ENCODE measurements around the gene REEP1.
"Not testable (repeated sequence)": the region's sequence is repeated elsewhere in the genome, so short reads cannot be mapped to it uniquely, and the experiment has no call there.

Gene REEP1

DNA sequence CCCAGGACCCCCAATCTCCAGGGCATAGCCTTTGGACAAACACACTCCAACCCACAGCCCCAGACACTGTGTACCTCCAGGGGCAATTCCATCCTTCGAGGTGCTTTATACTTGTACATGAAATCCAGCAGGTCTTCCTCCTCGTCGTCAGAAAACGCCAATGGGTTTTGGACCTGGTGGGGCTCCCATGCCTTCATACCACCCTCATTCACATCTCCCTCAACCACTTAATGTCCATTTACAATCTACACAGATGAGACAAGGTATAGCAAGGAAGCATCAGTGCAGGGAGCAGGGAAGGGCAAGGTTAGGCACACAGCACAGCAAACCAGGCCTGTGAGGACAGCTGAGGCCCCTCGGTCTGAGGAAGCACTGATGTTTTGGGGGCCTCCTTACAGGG lies 117.5 kb downstream of the REEP1 start:
- no peak for DNase-seq

DNA sequence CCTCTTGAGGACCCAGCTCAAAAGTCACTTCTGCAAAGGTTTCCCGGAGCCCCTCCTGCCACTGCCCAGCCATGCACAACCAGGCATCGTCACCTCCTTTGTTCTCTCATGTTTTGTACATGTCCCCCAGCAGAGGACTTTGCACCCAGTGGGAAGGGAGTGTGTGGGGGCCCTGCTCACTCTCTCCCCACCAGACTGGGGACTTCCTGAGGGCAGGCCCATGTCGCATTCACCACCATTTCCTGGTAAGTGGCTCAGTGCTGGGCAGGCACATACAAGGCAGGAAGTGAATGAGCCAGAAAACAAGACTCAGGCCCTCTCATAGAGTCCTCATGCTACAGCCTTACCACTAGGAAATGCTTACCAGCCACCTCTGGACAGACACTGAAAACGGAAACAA lies 119.3 kb downstream of the REEP1 start:
- no peak for DNase-seq

- no peak for DNase-seq
These were observed 120.6 kb downstream of the REEP1 start for GRCh38 chr2:86216575-86217555.

- DNase-seq = no peak
These were observed 123.0 kb downstream of the REEP1 start for GRCh38 chr2:86214503-86214832.

DNA sequence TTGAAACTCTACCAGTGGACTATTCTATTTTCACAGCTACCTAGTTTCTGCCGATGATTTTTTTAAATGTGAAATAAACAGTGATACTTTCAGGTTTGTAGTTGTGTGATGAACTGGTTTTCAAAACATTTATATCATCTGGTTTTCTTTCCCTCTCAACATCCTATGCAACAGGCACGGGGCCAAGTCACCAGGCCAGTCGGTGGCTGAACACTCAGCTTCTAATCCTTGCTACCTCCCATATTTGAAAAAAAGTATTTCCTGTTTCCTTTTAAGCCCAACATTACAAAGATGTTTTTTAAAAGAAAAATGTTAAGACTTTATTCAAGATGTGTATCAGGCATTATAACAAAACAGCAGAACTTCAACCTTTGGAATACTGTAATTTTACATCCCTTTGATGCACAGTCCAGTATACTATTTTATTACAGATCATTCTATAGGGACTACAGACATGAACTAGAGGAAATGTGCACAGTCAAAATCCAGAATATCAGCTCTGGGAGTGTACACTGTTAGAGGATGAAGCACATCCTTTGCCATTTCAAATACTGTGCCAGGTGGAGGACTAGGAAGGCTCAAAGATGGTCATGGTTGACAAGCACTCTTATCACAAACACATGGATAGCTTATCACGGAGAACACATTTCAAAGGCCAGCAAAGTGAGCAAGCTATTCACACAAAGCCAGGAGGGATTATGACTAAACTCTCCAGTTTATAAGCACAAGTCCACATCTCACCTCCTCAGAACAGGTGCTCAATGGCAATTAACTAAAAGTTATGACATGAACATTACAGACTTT lies 123.5 kb downstream of the REEP1 start:
- DNase-seq = no peak

- DNase-seq = no peak
These were observed 124.4 kb downstream of the REEP1 start for GRCh38 chr2:86213056-86213455.

DNA sequence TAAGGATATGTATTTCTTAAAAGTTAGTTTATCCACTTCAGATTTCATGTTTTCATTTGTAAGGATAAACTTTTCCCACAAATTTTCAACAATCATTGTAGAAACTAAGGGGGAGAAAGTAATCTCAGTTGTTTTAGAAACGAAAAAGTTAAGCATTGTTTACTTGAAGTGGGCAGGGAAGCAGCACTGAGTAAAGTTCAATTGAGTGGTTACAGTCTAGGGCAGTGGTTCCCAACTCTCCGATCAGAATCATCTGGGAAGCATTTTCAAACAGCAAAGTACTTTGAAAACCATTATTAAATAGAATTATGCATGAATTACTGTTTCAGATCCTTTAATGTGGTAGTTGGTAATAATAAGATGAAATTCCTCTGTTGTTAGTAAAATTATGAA lies 125.6 kb downstream of the REEP1 start:
- DNase-seq = no peak

- no peak for DNase-seq
These were observed 126.2 kb downstream of the REEP1 start for GRCh38 chr2:86211033-86211795.

DNA sequence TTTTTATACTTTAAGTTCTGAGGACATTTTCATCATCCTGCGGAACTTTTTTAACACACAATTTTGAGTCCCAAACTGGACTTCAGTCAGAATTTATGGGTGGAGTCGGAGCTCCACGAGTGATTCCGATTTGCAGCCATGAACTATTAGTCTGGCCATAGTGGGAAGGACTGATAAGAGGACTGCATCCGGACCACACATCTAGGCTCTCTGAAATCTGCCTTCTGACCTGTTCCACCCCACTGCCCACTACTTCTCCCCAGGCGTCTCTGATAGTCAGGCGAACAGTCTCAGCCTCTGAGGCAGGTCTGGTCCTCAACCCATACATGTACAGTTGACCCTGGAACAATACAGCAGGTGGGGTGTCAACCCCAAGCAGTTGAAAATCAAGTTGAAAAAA lies 133.0 kb downstream of the REEP1 start:
- DNase-seq = no peak

GRCh38 chr2:86203614-86204013 lies 133.8 kb downstream of the REEP1 start:
- DNase-seq = no peak

GRCh38 chr2:86202702-86203101 lies 134.7 kb downstream of the REEP1 start:
- no peak for DNase-seq

GRCh38 chr2:86202336-86202692 lies 135.1 kb downstream of the REEP1 start:
- DNase-seq = no peak

- DNase-seq = no peak
These were observed 135.6 kb downstream of the REEP1 start for GRCh38 chr2:86201671-86202335.

- not testable (repeated sequence) for DNase-seq
These were observed 136.9 kb downstream of the REEP1 start for GRCh38 chr2:86200564-86200963.

- DNase-seq = no peak
These were observed 137.6 kb downstream of the REEP1 start for GRCh38 chr2:86199834-86200177.

GRCh38 chr2:86195808-86196387 lies 141.5 kb downstream of the REEP1 start:
- DNase-seq = no peak

DNA sequence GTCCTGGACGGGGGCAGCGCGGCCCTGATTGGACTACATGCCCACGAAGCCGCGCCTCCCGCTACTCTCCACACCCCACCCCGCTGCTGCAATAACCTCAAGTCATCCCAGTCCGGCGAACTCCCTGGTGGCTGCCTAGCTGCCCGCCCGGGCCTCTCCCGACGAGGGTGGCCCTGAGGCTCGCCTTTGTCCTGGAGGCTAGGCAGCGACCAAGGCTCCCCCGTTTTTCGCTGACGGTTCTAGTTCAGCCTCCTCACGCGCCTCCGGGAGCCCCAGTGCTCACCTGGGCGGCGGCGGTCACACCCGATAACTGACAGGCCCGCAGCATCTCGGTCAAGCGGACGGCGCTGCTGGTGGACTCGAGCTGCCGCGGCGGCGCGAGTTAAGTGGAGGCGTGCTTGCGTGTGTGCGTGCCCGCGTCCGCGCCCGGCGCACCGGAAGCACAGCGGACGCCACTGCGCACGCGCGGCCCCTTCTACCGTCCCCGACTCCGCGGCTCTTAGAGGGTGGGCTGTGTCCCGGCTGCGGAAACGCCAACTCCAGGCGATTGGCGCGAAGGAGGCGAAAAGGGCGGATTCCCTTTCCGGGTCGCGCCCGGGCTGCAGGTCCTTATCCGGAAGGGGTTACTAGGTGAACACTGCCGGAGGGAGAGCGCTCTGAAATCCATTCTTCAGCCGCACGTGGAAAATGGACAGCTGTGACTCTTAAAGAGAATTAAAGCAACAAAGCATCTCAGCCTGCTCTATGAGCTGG lies 142.2 kb downstream of the REEP1 start, which contains the start of gene IMMT:
IMMT (minus strand) TSS at position 408 of the 753 bp plus-strand sequence; CDS start at position 328, 80 bp downstream.
- DNase-seq = peak; percentile 93

DNA sequence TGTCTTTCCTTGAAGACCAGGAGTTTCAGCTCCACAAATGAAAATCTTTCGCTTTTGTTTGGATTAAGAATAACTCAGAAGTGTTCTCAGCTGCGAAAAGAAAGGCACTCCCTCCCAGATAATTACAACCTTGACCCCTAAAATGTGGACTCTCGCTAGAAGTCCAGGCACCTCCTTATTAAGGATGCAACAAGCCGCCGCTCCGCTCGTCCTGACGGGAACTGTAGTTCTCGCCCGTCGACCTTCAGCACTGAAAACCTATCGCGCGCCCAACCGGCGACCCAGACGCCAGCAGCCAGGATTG lies 142.7 kb downstream of the REEP1 start:
- DNase-seq = no peak

DNA sequence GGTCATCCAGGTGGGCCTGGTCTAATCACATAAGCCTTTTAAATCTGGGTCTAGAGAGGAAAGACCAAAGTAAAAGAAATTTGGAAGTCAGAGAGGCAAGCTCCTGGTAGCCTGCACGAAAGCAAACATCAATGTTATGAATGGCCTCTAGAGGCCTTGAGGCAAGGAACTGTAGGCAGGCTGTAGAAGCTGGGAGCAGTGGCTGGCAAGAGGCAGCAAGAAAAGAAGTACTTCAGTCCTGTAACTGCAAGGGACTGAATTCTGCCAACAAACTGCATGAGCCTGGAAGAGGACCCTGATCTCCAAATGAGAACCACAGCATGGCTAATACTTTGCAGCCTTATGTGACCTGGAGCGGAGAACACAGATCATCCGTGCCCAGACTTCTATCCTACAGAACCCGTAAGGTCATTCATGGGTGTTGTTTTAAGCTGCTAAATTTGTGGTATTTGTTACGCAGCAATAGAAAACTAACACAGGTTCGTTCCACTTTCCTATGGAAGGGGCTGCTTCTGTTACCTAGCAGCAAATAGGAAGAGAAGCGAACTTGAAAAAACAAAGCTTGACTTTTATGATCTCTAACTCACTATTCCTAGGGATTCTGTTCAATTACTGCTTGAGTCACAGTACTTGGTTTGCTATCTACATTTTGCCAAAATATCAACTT lies 143.4 kb downstream of the REEP1 start:
- DNase-seq = no peak

DNA sequence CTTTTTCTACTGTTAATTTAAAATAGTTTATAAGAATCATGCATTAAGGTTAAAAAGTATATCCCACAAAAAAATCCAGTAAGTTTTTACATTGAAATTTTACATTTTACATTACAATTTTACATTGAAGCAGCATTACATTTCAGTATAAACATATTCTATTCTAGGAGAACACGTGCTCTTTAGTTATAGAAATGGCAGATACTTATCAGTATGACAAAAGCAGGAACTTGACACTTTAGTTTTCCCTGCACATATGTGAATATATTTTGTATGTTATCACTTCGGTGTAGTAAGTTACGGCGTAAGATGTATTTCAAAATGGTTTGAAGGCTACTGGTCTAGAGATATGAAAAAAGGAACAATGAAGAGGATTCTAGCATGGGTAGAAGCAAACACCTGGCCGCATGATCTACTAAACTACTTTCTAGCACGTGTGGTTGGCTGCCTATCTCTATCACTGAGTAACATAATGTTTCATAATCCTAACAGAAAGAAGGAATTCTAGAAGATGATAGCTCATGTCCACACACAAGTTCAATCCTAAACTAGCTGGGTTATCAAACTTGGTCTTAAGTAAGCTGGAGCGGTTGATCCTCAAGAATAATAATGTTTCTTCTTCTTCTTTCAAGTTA lies 147.5 kb downstream of the REEP1 start:
- DNase-seq = no peak

DNA sequence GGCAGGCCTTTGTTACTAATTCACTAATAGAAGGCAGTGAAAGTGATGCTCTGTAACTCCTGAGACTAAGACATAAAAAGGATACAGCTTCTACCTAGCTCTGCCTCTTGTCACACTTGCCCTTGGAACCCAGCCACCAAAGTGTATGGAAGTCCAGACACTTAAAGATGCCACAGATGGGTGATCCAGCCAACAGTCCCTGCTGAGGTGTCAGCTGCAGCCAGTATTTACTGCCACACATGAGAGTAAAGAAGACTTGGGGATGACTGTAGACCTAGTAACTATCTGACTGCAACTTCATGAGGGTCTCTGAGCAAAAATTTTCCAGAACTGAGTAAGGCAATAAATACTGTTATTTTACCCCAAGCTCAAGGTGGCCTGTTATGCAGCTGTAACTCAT lies 151.0 kb downstream of the REEP1 start:
- no peak for DNase-seq
